Common myeloid progenitor, CD34-positive (primary cell): ENCODE results near the gene OPA1.

Experiments used
- CTCF ChIA-PET: fragments of 350-600 bp; sonication (Branson Sonifier 250); formaldehyde crosslinking; loops from one replicate; lab custom pipeline; 2021; ENCODE audit warnings: antibody characterized with exemption; lab: Charles Lee
- POLR2A ChIA-PET: fragments of 350-600 bp; sonication (Branson Sonifier 250); formaldehyde crosslinking; loops from one replicate; lab custom pipeline; 2021; ENCODE audit warnings: antibody characterized with exemption; lab: Charles Lee
- DNase-seq, 3 donors: peaks; one replicate each; pipeline versions ENCODE4 v3.0.0 to v3.0.0-alpha.2; 2013
- H3K27ac ChIP-seq, 2 experiments: 1 replicate in 1 of 2; 2 replicates in 1 of 2; pipeline ENCODE4 v1.7.0; 2013; ENCODE audit warnings: inconsistent platforms in 2 of 2, low read length in 2 of 2, mild to moderate bottlenecking in 2 of 2, low read depth in 1 of 2, moderate library complexity in 1 of 2; ENCODE audit not compliant: severe bottlenecking in 2 of 2, insufficient read depth in 1 of 2, poor library complexity in 1 of 2
- H3K27me3 ChIP-seq, 5 experiments: replicated peaks in 2 of 5; 1 replicate in 3 of 5; 2 replicates in 2 of 5; pipeline versions ENCODE4 v1.6.1 to v1.7.0; 2013; ENCODE audit warnings: low read length in 4 of 5, mild to moderate bottlenecking in 2 of 5, moderate library complexity in 2 of 5, inconsistent platforms in 1 of 5; ENCODE audit not compliant: insufficient read depth in 5 of 5, control insufficient read depth in 4 of 5
- H3K36me3 ChIP-seq, 4 experiments: 1 replicate in 2 of 4; 2 replicates in 2 of 4; pipeline versions ENCODE4 v1.6.1 to v1.7.0; 2013; ENCODE audit warnings: low read length in 3 of 4, control low read depth in 1 of 4, mild to moderate bottlenecking in 1 of 4; ENCODE audit not compliant: control insufficient read depth in 4 of 4, insufficient read depth in 4 of 4
- H3K4me1 ChIP-seq, 4 experiments: 1 replicate in 3 of 4; 2 replicates in 1 of 4; pipeline versions ENCODE4 v1.6.1 to v1.7.1; 2013; ENCODE audit warnings: low read length in 3 of 4, mild to moderate bottlenecking in 3 of 4, control low read depth in 1 of 4, inconsistent platforms in 1 of 4, moderate library complexity in 1 of 4; ENCODE audit not compliant: control insufficient read depth in 4 of 4, insufficient read depth in 4 of 4; ENCODE audit errors: control extremely low read depth in 1 of 4
- H3K4me3 ChIP-seq, 7 experiments: 1 replicate in 4 of 7; 2 replicates in 3 of 7; pipeline versions ENCODE4 v1.5.1 to v1.7.0; 2013; ENCODE audit warnings: mild to moderate bottlenecking in 7 of 7, low read length in 6 of 7, moderate library complexity in 6 of 7, inconsistent platforms in 2 of 7, low read depth in 2 of 7, control low read depth in 1 of 7; ENCODE audit not compliant: insufficient read depth in 4 of 7, control insufficient read depth in 1 of 7; ENCODE audit errors: extremely low read depth in 1 of 7
- H3K9me3 ChIP-seq, 5 experiments: 1 replicate in 4 of 5; 2 replicates in 1 of 5; pipeline versions ENCODE4 v1.6.1 to v1.7.1; 2013; ENCODE audit warnings: low read length in 4 of 5, mild to moderate bottlenecking in 2 of 5, inconsistent platforms in 1 of 5, low read depth in 1 of 5, moderate library complexity in 1 of 5; ENCODE audit not compliant: control insufficient read depth in 4 of 5, insufficient read depth in 2 of 5; ENCODE audit errors: control extremely low read depth in 1 of 5
- WGBS: methylation state at CpG from one replicate; pipeline ENCODE4 v1.1.5; 2013; ENCODE audit not compliant: insufficient coverage; 5-methylcytosine and 5-hydroxymethylcytosine counted together

OPA1 gene

DNA sequence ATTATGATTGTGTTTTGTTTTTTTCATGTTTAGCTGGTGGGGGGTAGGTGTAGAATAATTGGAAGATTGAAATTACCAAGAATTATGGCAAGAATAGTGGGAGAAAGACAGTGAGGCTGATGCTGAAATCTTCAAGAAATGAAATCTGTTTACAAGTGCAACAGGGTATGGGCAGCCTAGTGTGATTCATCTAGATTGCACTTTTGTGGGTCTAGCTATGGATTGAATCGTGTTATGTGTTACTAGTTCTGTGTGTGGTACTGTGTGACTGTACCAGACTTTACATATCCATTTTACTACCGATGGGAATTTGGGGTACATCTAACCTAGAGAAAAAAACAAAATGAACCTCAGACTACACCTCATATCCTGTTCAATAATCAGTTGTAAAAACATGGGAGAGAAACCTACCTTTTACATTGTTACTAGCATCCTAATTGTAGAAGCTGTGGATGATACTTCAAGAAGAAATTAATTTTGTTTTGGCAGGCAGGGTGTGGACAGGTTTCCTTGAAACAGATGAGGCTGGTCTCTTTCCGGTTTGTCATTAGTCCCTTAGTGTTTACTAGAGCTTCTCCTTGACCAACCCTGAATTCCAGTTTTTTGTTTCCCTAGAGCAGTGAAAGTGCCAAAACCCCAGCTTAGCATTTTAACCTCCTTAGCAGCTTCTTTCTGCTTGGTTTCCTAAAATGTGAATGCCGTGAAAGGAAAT is 47.9 kb downstream of the OPA1 start:
- H3K9me3 ChIP-seq, result no peaks in the 10 kb centered on the region
- no peaks in the 10 kb centered on the region for H3K4me1 ChIP-seq
- no peak overlapping the region for H3K4me3 ChIP-seq
- ChIA-PET CTCF (interaction anchor here (1.3 to 2.4 kb wide), 3 partner anchors 13 to 25 kb away, joined by 3 to 7 read pairs (median 3); no protein-coding TSS in a partner anchor), POLR2A (no interaction called here)
- DNase-seq, result no peak
- peaks cover 20 to 84% (median 44%) of the 10 kb centered on the region in 4 experiments for H3K36me3 ChIP-seq
- WGBS, result 100% methylated on average over 1 of the region's 4 CpGs
- no peak overlapping the region for H3K27ac ChIP-seq
- H3K27me3 ChIP-seq, result no peaks in the 10 kb centered on the region

DNA sequence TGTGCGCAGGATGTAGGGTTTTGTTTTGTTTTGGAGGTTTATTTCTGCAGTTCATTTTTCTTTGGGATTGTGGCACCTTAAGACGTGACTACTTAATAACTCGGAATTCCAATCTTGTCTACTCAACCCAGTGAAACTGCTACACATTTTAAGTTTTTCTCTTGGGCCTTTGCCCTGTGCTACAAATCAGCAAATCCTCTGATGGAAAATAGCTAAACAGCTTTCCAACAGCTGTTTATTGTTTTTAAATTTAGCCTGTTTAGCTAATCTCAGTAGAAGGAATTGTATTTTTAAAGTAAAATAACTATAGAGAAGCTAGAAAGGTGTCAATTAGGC is 48.4 kb downstream of the OPA1 start:
- Histone ChIP-seq H3K27me3 (no peaks in the 10 kb centered on the region), H3K4me3 (no peak overlapping the region), H3K27ac (no peak overlapping the region), H3K9me3 (no peaks in the 10 kb centered on the region), H3K4me1 (no peaks in the 10 kb centered on the region), H3K36me3 (peaks cover 23 to 84% (median 46%) of the 10 kb centered on the region in 4 experiments)
- POLR2A ChIA-PET, result no interaction called here
- DNase-seq, result no peak
- 100% methylated on average over 2 of the region's 3 CpGs for WGBS
- CTCF ChIA-PET, result interaction anchor here (1.3 to 2.4 kb wide), 3 partner anchors 14 to 24 kb away, joined by 3 to 7 read pairs (median 3); no protein-coding TSS in a partner anchor

DNA sequence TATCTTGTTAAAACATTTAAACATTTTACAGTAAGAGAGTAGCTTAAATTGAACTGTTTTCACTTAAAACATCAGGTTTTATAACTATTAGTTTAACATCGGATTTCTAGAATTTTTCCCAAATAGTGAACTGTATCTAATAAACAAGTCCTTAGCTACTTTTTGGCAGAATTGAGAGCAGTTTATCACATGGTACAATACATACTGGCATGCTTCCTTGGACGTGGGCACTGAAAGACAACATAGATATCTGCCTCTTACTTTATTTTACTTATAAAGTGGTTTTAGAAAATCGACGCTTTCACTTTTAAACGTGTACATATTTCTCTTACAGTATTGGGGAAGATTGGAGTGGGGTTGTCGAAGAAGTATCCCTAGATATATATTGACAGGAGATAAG is 52.8 kb downstream of the OPA1 start:
- no peaks in the 10 kb centered on the region for H3K27me3 ChIP-seq
- WGBS, result 100% methylated on average over 4 of the region's 6 CpGs
- no peaks in the 10 kb centered on the region for H3K4me1 ChIP-seq
- POLR2A ChIA-PET, result no interaction called here
- no peaks in the 10 kb centered on the region for H3K9me3 ChIP-seq
- CTCF ChIA-PET, result interaction anchor here (0.7 kb wide), 1 partner anchor 8 kb away, joined by 4 read pairs; no protein-coding TSS in a partner anchor
- peaks cover 14 to 89% (median 47%) of the 10 kb centered on the region in 4 experiments for H3K36me3 ChIP-seq
- DNase-seq, result no peak
- H3K4me3 ChIP-seq, result no peak overlapping the region
- H3K27ac ChIP-seq, result no peak overlapping the region

DNA sequence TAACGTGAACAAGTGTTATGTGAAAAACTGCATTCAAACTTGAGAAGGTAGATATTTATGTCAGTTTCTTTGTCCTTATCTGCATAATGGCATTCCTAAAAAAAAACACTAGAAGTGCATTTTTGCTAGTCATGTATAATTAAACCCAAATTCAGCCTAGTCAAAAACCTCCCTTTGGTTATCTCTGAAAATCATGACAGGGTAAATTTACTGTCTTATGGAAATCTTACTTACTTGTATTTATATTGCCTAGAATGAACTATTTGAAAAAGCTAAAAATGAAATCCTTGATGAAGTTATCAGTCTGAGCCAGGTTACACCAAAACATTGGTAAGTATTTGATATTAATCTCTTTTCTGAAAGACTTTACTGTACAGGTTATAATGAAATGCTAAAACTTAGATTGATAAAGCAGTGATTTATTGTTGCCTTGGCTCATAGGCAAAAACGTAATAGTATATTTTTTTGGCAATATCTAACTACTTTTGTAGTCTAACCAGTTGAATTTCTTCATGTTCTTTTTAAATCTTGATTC is 55.6 kb downstream of the OPA1 start:
- H3K4me1 ChIP-seq, result no peaks in the 10 kb centered on the region
- CTCF ChIA-PET, result interaction anchor here (0.9 to 1.9 kb wide), 2 partner anchors 11 to 17 kb away, joined by 3 to 5 read pairs; no protein-coding TSS in a partner anchor
- no CpG with 5 or more reads among the region's 2 CpGs for WGBS
- POLR2A ChIA-PET, result no interaction called here
- no peak overlapping the region for H3K27ac ChIP-seq
- H3K4me3 ChIP-seq, result no peak overlapping the region
- no peak for DNase-seq
- peaks cover 18 to 76% (median 40%) of the 10 kb centered on the region in 4 experiments for H3K36me3 ChIP-seq
- H3K9me3 ChIP-seq, result no peaks in the 10 kb centered on the region
- no peaks in the 10 kb centered on the region for H3K27me3 ChIP-seq

DNA sequence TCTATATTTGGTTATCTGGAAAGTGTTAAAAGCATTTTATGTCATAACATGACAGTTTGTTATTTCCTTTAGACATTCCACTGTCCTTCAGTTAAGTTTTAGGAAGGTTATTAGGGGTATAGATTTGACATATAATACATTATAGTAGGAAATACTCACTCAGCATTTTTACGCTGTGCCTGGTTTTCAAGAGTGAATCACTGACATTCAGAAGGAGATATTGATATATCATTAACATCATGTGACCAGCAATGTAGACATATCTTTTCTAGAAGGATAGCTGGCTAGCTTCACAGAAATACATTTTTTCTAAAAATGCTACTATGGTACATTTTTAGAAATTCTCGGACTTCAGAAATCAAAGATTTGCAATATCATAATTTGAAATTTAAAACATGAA is 57.6 kb downstream of the OPA1 start:
- Histone ChIP-seq H3K27me3 (no peaks in the 10 kb centered on the region), H3K27ac (no peak overlapping the region), H3K36me3 (peaks cover 15 to 69% (median 33%) of the 10 kb centered on the region in 4 experiments), H3K9me3 (no peaks in the 10 kb centered on the region), H3K4me1 (no peaks in the 10 kb centered on the region), H3K4me3 (no peak overlapping the region)
- CTCF ChIA-PET, result interaction anchor here (1.2 kb wide), 1 partner anchor 11 kb away, joined by 3 read pairs; no protein-coding TSS in a partner anchor
- DNase-seq, result no peak
- POLR2A ChIA-PET, result no interaction called here
- no CpG with 5 or more reads among the region's 2 CpGs for WGBS

DNA sequence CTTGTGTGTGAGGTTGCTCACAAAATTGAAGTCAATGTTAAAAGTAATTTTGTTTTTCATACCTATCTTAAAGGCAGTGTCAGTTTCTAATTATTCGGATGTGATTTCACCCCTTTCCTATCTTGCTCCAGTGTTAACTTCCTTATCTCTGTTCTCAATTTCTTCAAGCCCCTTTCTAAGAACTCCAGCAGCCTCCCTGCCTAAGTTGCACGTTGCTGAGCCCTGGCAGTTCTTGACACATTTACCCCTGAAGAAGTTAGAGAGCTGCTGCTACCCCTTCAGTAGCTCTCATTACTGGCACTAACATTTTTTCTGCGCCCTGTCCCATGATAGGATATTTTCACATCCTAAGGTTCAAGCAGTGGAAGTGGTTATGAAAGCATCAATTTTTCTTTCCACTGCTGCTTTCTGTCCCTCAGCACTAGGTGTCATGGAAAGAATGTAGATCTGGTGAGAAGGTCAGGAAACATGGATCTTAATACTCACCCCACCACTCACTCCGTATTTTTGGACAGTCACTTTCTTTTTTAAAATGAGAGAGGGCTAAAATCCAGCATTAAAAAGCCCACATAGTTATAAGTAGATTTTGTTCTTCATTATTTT is 62.9 kb downstream of the OPA1 start:
- H3K27me3 ChIP-seq, result no peaks in the 10 kb centered on the region
- ChIA-PET CTCF (interaction anchor here (3.4 kb wide), 1 partner anchor 10 kb away, joined by 17 read pairs; no protein-coding TSS in a partner anchor), POLR2A (no interaction called here)

More for the DNA sequence above, 62.9 kb downstream of the OPA1 start:
- no peaks in the 10 kb centered on the region for H3K9me3 ChIP-seq
- H3K4me1 ChIP-seq, result peaks cover 0 to 4% (median 0%) of the 10 kb centered on the region in 4 experiments
- H3K36me3 ChIP-seq, result peaks cover 12 to 58% (median 31%) of the 10 kb centered on the region in 4 experiments
- H3K27ac ChIP-seq, result peak overlapping the region in 1 of 2 experiments; percentile 52
- 86% methylated on average over 2 of the region's 4 CpGs for WGBS
- DNase-seq, result no peak
- H3K4me3 ChIP-seq, result no peak overlapping the region
